ENCODE data around the gene PLXNB3.

Gene PLXNB3

DNA sequence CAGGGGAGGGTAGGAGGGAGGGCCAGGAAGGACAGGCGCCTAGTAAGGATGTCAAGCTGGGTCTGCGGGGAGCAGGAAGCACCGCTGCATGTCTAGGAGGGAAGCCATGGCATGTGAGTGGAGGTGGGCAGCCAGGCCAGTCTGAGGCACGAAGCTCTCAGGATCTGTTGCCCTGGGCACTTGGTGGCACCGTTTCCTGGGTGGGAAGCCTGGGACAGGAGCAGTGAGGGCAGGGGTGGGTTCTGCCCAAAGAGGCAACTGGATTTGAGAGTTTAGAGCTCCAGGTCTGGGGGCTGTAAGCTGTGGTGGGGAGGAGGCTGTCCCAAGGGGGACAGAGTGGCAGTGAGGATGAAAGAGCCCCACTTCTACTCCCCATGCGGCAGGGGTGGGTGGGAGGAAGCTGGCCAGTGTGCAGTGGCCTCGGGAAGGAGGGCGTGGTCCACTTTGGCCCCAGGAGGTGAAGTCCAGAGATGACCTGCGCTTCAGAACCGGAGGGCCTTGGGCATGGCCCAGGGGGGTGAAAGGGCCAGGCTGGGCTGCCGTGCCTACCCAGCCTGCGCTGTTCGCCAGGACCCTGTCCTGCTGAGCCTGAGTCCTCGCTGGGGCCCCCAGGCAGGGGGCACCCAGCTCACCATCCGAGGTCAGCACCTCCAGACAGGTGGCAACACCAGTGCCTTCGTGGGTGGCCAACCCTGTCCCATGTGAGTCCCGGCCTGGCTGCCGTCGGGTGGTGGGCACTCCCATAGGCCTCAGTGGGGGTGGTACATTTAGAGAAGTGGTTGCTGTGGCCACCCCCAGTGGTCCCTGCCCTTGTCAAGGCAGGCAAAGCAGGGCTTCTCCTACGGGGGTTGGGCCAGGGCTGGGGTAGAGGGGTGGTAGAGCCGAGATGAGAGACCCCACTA is 8.5 kb downstream of the PLXNB3 start:
- DNase-seq (ENCODE audit: low read depth in 2 of 2) = no peak
- TF ChIP-seq, protein P1, sequence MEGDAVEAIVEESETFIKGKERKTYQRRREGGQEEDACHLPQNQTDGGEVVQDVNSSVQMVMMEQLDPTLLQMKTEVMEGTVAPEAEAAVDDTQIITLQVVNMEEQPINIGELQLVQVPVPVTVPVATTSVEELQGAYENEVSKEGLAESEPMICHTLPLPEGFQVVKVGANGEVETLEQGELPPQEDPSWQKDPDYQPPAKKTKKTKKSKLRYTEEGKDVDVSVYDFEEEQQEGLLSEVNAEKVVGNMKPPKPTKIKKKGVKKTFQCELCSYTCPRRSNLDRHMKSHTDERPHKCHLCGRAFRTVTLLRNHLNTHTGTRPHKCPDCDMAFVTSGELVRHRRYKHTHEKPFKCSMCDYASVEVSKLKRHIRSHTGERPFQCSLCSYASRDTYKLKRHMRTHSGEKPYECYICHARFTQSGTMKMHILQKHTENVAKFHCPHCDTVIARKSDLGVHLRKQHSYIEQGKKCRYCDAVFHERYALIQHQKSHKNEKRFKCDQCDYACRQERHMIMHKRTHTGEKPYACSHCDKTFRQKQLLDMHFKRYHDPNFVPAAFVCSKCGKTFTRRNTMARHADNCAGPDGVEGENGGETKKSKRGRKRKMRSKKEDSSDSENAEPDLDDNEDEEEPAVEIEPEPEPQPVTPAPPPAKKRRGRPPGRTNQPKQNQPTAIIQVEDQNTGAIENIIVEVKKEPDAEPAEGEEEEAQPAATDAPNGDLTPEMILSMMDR (IDR thresholded peaks at IDR 0.05; ENCODE audit: low read depth, low read length) = no peak
- no peak overlapping the region for H3K4me3 ChIP-seq (replicated peaks in 1 of 2; ENCODE audit: low read depth in 2 of 2, low read length in 2 of 2)

DNA sequence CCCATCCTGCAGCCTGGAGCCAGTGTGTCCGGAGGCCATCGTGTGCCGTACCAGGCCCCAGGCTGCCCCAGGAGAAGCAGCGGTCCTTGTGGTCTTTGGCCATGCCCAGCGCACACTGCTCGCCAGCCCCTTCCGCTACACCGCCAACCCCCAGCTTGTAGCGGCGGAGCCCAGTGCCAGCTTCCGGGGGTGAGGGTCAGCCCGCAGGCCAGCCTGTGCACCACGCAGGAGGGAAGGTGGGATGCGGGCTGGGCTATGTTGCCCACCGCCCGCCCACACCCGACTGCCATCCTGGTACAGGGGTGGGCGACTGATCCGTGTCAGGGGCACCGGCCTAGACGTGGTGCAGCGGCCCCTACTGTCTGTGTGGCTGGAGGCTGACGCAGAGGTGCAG is 9.2 kb downstream of the PLXNB3 start:
- no peak overlapping the region for H3K4me3 ChIP-seq (replicated peaks in 1 of 2; ENCODE audit: low read depth in 2 of 2, low read length in 2 of 2)
- TF ChIP-seq, protein P1 (IDR thresholded peaks at IDR 0.05; ENCODE audit: low read depth, low read length) = no peak
- no peak for DNase-seq (ENCODE audit: low read depth in 2 of 2)

DNA sequence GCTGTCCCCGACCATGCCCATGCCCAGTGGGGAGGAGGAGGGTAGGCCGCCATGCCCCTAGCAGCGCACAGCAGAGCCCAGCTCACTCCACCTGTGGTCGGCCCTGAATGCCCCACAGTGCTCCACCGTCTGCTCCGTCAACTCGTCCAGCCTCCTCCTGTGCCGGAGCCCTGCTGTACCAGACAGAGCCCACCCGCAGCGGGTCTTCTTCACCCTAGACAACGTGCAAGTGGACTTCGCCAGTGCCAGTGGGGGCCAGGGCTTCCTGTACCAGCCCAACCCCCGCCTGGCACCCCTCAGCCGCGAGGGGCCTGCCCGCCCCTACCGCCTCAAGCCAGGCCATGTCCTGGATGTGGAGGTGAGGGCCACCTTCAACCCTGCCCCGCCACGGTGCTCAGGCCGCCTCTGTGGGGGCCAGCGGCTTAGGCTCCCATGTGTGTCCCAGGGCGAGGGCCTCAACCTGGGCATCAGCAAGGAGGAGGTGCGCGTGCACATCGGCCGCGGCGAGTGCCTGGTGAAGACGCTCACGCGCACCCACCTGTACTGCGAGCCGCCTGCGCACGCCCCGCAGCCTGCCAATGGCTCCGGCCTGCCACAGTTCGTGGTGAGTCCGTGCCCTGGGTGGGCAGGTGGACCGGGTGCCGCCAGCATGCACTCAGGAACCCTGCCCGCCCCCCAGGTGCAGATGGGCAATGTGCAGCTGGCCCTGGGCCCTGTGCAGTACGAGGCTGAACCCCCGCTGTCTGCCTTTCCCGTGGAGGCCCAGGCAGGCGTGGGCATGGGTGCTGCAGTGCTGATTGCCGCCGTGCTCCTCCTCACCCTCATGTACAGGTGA is 9.9 kb downstream of the PLXNB3 start:
- no peak overlapping the region for H3K4me3 ChIP-seq (replicated peaks in 1 of 2; ENCODE audit: low read depth in 2 of 2, low read length in 2 of 2)
- TF ChIP-seq, protein P1 (IDR thresholded peaks at IDR 0.05; ENCODE audit: low read depth, low read length) = no peak
- no peak for DNase-seq (ENCODE audit: low read depth in 2 of 2)

DNA sequence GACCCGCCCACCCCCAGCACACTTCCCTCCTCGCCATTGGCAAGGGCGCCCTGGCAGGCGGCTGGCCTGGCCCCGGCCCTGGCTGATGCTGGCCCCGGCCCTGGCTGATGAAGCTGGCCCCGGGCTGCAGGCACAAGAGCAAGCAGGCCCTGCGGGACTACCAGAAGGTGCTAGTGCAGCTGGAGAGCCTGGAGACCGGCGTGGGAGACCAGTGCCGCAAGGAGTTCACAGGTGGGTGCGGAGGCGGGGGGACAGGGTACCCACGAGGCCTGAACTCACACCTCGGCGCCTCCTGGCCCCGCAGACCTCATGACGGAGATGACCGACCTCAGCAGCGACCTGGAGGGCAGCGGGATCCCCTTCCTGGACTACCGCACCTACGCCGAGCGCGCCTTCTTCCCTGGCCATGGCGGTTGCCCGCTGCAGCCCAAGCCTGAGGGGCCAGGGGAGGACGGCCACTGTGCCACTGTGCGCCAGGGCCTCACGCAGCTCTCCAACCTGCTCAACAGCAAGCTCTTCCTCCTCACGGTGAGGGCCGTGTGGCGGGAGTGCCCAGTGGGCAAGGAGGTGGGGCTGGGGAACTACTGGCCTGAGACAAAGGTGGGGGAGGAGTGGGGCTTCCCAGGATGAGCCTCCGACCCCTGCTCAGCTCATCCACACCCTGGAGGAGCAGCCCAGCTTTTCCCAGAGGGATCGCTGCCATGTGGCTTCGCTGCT is 10.7 kb downstream of the PLXNB3 start:
- H3K4me3 ChIP-seq (replicated peaks in 1 of 2; ENCODE audit: low read depth in 2 of 2, low read length in 2 of 2) = no peak overlapping the region
- TF ChIP-seq, protein P1 (IDR thresholded peaks at IDR 0.05; ENCODE audit: low read depth, low read length) = no peak
- no peak for DNase-seq (ENCODE audit: low read depth in 2 of 2)

DNA sequence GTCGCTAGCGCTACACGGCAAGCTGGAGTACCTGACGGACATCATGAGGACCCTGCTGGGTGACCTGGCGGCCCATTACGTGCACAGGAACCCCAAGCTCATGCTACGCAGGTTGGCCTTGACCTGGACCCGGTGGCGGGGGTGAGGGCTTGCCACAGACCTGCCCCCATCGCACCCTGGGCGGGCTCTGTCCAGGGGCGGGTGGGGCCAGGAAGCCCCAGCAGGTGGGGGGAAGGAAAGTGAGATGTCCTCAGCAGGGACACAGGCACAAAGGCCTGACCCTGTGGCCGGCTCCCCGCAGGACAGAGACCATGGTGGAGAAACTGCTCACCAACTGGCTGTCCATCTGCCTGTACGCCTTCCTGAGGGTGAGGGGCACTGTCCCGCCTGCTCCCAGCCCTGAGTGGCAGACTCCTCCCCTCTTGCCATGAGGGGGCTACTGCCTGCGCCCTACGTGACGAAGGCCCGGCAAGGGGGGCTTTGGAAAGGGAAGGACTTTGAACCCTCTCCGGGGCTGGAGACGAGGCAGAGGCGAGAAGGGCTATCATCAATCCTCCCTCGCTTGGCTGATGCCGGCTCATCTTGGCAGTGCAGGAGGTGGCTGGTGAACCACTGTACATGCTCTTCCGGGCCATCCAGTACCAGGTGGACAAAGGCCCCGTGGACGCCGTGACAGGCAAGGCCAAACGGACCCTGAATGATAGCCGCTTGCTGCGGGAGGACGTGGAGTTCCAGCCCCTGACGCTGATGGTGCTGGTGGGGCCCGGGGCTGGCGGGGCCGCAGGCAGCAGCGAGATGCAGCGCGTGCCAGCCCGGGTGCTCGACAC is 11.5 kb downstream of the PLXNB3 start:
- H3K4me3 ChIP-seq (replicated peaks in 1 of 2; ENCODE audit: low read depth in 2 of 2, low read length in 2 of 2) = no peak overlapping the region
- TF ChIP-seq, protein P1 (IDR thresholded peaks at IDR 0.05; ENCODE audit: low read depth, low read length) = no peak
- DNase-seq (ENCODE audit: low read depth in 2 of 2) = no peak

DNA sequence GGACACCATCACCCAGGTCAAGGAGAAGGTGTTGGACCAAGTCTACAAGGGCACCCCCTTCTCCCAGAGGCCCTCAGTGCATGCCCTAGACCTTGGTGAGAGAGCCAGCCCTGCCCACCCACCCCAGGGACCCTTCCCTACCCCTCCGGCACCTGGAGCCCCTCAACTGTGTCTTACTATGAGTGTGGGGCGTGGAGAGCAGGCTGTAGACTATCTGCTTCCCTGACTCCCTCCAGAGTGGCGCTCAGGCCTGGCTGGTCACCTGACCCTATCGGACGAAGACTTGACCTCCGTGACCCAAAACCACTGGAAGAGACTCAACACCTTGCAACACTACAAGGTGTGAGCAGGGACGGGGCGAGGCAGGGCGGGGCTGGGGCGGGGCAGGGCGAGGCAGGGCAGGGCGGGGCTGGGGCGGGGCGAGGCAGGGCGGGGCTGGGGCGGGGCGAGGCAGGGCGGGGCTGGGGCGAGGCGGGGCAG is 12.1 kb downstream of the PLXNB3 start:
- no peak for DNase-seq (ENCODE audit: low read depth in 2 of 2)
- no peak overlapping the region for H3K4me3 ChIP-seq (replicated peaks in 1 of 2; ENCODE audit: low read depth in 2 of 2, low read length in 2 of 2)
- TF ChIP-seq, protein P1 (IDR thresholded peaks at IDR 0.05; ENCODE audit: low read depth, low read length) = no peak

Measured in cardiac fibroblast (primary cell).